ENCODE results near the gene DCUN1D5.
A peak's percentile ranks its signal among the peaks of the same experiment; 100 is the strongest.
"Not testable (repeated sequence)": the region's sequence is repeated elsewhere in the genome, so short reads cannot be mapped to it uniquely, and the experiment has no call there.

Gene DCUN1D5

DNA sequence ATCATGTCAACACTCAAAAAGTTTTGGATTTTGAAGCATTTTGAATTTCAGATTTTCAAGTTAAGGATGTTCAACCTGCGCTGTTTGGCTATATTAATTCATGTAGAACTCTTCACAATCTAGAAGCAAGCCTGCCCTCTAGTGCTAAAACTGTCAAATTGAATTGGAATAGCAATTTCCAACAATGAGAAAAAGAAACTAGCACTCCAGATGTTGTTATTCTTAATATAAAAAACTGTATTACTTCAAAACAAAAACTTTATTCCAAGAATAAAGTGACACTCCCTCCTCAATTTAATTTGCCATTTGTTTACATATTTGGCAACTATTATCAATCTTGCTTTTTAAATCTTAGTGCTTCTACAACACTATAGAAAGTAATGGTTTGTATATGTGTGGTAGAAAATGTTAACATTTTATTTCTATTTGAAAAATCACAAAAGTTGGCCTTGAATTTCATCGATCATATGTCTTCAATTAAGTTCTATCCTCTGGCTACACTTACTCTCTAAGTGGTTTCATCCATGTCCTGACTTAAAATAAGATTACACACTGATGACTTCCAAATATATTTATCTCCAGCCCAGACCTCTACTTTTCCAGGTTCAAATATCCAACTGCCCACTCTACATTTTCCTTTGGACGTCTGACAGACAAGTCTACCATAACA, 36.6 kb downstream of the DCUN1D5 start:
- DNase-seq (ENCODE audit: low read depth in 2 of 2): no peak

DNA sequence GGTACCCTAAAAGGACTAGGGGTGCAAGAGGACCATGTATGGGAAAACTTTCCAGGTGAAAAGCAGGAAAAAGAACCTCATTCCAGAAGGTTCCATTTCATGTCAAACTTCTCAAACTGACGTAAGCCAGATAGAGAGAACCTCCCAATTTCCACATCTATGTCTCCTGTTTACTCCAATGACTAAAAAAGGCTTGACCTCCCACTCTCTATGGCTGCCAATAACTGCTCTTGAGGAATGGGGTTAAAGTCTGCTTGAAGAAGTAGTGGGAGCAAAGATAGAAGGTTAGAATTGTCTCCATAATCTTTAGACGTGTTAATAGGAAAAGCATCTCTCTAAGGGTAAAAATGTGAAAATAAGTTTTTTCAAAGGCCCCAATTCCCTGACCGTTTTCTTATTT, 38.0 kb downstream of the DCUN1D5 start:
- DNase-seq (ENCODE audit: low read depth in 2 of 2): no peak

DNA sequence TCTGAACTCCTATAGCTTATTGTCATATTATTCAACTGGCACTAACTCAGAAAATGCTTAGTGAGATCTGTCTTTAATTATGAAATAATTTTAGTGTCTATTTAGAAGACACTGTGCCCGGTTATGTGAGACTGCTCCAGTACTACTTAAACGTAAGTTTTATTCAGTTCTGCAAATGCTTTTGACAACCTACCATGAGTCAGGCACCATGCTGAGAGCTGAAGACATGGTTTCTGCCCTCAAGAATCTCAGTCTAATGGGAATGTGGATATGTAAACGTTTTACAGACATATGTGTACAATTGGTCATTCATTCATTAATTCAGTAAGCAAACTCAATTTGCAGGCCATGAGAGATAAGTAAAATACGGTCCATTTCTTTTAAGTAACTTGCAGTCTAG, 40.0 kb downstream of the DCUN1D5 start:
- DNase-seq (ENCODE audit: low read depth in 2 of 2): no peak

DNA sequence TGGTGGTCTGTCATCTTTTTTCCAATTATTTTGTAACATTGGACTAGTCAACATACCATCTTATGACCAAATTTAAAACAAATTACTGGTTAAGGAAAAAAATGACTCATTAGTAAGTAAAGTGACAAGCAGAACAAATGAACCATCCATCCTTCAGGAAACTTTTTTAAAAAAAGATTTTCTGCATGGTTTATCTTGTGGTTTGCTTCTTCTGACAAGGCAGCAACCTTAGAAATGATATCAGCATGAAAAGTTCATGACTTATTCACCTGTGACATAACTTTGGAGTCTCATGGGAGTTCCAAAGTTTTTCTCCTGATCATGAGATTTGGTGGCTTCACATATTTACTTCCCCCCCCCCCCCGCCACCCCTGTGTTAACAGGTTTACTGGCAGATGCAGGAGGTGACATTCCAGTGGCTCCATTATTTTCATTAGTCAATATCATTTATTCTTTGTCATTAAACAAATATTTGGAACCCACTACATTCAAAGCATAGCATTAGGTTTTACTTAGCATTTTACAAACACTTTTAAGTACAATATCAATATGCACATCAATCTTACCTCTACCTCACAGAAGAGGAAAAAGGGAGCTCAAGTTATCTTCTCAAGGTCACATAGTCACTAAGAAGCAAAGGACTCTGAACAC, 40.7 kb downstream of the DCUN1D5 start:
- no peak for DNase-seq (ENCODE audit: low read depth in 2 of 2)

DNA sequence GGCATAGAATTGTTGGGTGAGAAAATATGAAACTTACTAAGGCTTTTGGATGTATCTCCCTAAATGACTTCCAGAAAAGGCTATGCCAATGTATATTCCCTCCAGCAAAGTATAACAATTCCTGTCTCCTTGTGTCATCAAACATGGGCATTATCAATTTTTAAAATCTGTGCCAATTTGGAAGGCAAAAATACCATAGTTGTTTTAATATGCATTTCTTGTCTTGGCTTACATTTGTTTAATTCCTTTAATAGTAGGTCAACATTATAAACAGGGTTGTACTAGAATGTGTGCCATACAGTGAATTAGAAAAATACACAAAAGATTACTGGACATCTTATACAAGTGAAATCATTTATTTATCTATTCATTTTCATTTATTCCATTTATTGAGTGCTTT, 41.6 kb downstream of the DCUN1D5 start:
- DNase-seq (ENCODE audit: low read depth in 2 of 2): no peak

DNA sequence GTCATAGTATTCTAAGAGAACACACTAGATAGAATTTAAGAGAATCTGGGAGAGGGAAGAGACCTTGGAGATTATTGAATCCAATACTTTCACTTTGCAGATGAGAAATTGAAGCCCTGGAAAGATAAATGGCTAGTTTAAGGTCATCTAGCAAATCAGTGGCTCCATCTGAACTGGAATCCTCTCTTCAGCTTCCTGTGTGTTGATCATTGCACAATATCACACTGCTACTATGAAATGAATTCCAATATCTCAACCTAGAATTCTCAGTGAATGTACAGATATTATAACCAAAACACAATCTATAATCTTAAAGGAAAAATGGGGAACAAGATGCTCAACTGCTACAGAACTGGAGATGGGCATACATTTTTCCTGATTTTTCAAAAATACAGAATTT, 44.1 kb downstream of the DCUN1D5 start:
- no peak for DNase-seq (ENCODE audit: low read depth in 2 of 2)

DNA sequence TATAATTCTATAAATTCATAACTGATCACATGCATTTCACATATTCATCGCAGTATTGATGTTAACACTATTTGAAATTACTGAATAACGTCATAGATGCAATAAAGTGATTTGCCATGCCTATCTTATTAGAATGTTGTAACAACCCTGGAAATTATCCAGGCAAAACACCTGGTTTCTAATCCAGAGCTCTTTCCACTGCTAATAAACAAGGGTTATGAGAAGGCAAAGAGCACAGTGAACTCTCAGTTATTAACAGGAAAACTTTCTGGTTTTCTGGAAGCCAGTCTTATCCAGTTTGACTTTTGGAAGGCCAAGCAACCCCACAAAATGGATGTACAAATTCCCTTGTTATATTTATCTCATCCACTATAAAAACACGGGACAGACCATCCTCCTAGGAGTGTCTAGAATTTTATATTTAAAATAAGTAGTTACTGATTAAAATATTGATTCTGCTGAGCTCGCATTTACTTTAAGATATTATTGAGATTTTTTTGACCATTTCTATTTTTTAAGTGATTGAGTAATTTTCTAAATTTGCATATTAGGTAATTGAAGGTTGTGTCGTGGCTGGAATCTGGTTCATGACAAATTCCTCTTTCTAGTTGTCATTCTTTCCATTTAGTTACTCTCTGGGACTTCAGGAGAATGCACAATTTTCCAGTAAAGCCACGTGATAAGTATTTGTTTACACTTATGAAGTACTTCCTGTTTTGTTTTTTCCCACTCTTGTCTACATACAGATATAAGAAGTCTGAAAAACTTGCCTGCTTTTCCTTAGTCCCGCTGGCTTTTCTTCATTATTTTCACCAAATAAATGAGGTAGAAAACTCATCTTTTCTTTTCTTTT, 47.9 kb downstream of the DCUN1D5 start:
- DNase-seq (ENCODE audit: low read depth in 2 of 2): no peak

DNA sequence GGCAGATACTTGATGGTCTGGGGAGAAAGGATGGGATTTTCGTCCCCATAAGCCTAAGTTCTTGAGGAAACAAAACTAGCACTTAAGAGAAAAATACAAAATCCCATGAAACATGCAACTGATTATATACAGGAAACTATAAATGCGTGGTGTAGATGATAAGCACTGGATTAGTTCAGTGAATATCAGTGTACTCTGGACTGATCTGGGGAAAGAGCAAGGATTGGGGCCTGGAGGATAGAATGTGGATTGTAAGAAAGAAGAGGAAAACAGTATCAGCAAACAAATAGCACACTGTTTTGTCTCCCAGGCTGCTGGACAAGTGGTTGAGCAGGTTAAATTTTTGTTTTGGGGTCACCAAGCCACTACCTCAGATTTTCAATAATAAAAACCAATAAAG, 49.8 kb downstream of the DCUN1D5 start:
- DNase-seq (ENCODE audit: low read depth in 2 of 2): no peak

DNA sequence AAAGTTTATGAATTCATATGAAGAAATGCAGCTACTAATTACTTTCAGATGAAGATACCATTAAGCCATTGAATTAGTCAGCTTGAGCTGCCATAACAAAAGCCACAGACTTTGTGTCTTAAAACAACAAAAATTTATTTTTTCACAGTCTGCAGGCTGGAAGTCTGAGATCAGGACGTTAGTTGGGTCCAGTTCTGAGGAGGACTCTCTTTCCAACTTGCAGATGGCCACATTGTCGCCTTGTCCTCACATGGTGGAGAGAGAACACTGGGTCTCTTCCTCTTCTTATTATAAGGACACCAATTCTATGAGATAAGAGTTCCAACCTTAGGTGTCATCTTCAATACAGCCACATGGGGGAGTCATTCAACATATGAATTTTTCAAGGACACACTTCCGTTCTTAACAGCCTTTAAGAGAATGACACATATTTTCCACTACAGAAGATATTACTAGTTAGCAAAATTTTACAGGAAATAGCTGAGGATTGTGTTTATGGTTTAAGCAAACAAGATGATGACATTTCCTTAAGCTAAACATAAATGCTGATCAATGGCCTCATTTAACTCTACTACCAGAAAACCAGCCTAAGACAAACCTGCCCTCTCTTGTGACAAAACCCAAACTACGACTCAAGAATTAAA, 56.0 kb downstream of the DCUN1D5 start:
- peak in 1 of 2 donors; percentile 13 for DNase-seq (ENCODE audit: low read depth in 2 of 2)

DNA sequence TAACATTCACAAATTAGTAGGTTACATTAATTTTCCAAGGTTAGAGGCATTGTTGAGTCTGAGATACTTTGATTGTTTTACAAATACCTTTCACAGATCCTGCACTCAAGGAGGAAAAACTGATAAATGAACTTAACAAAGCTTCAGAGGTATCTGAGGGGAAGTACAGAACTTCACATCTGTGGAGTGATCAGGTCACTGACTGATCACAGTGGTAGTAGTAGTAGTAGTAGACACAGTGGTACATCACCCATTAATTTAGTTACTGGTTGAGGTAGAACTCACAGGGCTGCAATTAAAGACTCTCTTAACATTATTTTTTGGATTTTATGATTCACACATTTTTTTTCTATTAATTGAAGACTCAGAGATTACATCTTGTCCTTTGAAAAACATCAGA, 56.7 kb downstream of the DCUN1D5 start:
- DNase-seq (ENCODE audit: low read depth in 2 of 2): no peak

DNA sequence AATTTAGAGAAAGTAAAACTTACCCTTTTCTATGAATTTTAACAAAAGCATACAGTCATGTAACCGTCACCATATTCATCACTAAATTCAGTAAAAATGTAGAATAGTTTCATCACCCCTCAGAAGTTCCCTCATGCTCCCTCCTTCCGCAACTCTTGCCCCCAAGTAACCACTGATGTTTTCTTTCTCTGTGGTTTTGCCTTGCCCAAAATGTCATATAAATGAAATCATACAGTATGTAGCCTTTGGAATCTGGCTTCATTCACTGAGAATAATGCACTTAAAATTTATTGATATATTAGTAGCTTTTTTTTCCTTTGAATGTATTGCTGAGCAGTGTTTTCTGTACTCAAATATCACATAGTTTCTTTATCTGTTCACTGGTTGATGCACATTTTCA, 60.1 kb downstream of the DCUN1D5 start:
- DNase-seq (ENCODE audit: low read depth in 2 of 2): no peak

DNA sequence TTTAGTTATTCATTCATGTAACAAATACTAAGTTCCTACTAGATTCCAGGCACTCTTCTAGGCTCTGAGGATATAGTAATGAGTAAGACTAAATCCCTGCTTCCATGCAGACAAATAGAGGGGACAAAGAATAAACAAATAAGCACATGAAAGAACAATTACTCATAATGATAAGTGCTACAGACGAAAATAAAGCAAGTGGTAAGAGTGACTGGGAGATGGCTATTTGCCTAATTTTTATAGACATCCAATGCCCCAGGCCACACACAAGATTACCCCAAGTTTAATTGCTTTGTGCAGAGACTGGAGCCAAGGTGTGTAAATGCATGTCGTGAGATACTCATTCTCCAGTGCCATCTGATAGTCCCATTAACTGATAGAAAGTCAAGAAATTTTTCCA, 62.6 kb downstream of the DCUN1D5 start:
- DNase-seq (ENCODE audit: low read depth in 2 of 2): no peak

DNA sequence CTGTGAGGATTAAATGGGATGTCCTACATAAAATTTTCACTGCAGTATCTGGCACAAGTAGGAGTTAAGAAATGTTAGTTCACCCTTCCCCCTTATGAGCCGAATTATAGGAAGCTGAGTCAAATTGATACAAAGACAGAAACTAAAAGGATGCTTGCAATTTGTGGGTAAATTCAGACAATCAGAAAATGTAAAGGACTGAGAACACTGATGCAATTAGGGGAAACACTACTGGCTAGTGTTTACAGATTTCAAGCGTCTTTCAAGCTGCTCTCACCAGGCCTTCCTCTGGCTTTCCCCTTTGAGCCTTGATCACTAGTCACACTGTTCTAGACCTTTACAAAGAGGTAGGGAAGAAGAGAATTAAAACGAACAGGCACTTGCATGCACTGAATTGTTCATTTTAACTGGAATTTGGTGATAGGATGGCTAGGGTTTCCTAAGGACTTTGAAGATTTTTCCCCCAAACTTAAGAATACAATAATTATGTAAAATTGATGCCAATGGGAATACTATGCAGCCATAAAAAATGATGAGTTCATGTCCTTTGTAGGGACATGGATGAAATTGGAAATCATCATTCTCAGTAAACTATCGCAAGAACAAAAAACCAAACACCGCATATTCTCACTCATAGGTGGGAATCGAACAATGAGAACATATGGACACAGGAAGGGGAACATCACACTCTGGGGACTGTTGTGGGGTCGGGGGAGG, 63.5 kb downstream of the DCUN1D5 start:
- DNase-seq (ENCODE audit: low read depth in 2 of 2): not testable (repeated sequence)

DNA sequence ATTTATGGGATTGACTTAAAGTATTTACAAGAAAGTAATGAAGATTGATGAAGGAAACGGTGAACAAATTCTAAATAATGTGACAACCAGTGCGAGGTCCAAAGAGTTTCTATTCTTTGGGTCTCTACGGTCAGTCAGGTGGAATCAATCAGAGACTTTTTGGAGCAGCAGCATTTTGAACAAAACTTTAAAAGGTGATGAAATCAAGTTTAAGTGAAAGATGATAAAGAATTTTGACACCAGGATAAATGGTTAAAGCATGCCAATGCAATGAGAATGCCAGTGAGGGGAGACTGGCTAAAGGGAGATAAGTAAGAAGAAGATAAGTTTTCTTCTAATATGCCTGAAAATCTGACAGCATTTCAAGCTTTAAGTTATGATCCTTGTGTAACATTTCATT, 67.9 kb downstream of the DCUN1D5 start:
- DNase-seq (ENCODE audit: low read depth in 2 of 2): no peak

DNA sequence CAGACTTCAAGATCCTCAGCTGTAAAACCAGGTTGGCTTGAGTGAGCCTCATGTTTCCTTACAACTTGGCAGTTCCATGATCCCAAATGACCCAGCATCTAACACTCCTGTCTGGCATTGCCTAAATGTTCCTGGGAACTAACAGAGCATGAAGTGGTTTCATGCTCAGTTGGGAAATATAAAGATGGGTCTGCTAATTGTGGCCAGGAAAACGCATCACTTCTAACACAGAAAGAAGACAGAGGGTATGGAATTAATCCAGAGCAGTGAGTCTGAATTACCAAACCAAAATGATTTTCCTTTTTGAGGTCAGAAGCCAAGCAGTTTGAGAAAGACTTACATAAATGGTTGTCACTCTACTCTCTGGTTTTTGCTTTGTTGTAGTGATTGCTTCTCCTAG, 75.9 kb downstream of the DCUN1D5 start:
- no peak for DNase-seq (ENCODE audit: low read depth in 2 of 2)

DNA sequence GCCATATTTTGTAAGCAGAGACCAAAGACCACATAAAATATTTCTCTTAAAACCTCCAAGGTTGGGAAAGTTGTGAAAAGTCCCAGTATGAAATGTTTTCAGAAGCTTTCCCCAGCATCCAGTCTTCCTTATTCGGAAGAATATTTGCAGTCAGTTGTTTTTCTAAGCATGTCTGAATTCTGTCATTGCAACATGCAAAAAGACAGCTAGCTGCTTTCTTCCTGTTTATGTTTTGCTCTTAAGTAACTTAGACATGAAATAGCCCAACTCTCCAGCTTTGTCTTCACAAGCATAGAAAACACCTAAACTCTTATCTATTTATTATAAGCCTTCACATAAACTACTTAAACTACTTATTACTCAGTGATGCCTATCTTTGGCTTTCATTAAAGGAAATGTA, 78.5 kb downstream of the DCUN1D5 start:
- no peak for DNase-seq (ENCODE audit: low read depth in 2 of 2)

Measured in activated CD8-positive, alpha-beta memory T cell treated with anti-CD3 and anti-CD28 coated beads for 4 hours (primary cell).